ENCODE data around the gene ZBTB9.

The ZBTB9 gene

GRCh38 chr6:33433001-33433543 is 21.3 kb upstream of the ZBTB9 start:
- DNase-seq (ENCODE audit: low read depth in 2 of 2): no peak

- no peak for DNase-seq (ENCODE audit: low read depth in 2 of 2)
Measured at GRCh38 chr6:33433544-33434191, 20.7 kb upstream of the ZBTB9 start.

GRCh38 chr6:33434961-33435360 is 19.4 kb upstream of the ZBTB9 start:
- DNase-seq (ENCODE audit: low read depth in 2 of 2): no peak

- no peak for DNase-seq (ENCODE audit: low read depth in 2 of 2)
Measured at GRCh38 chr6:33437666-33438065, 16.7 kb upstream of the ZBTB9 start.

GRCh38 chr6:33438978-33439594 is 15.3 kb upstream of the ZBTB9 start:
- no peak for DNase-seq (ENCODE audit: low read depth in 2 of 2)

GRCh38 chr6:33439956-33440648 is 14.3 kb upstream of the ZBTB9 start:
- no peak for DNase-seq (ENCODE audit: low read depth in 2 of 2)

GRCh38 chr6:33440649-33441309 is 13.6 kb upstream of the ZBTB9 start:
- DNase-seq (ENCODE audit: low read depth in 2 of 2): no peak

- no peak for DNase-seq (ENCODE audit: low read depth in 2 of 2)
Measured at GRCh38 chr6:33441457-33441856, 12.9 kb upstream of the ZBTB9 start.

GRCh38 chr6:33442283-33442682 is 12.1 kb upstream of the ZBTB9 start:
- DNase-seq (ENCODE audit: low read depth in 2 of 2): no peak

GRCh38 chr6:33443025-33443424 is 11.4 kb upstream of the ZBTB9 start:
- DNase-seq (ENCODE audit: low read depth in 2 of 2): no peak

GRCh38 chr6:33443619-33444504 is 10.5 kb upstream of the ZBTB9 start:
- DNase-seq (ENCODE audit: low read depth in 2 of 2): no peak

GRCh38 chr6:33445119-33445603 is 9.2 kb upstream of the ZBTB9 start:
- no peak for DNase-seq (ENCODE audit: low read depth in 2 of 2)

- DNase-seq (ENCODE audit: low read depth in 2 of 2): no peak
Measured at GRCh38 chr6:33446356-33446755, 8.0 kb upstream of the ZBTB9 start.

- DNase-seq (ENCODE audit: low read depth in 2 of 2): no peak
Measured at GRCh38 chr6:33450434-33450833, 3.9 kb upstream of the ZBTB9 start.

GRCh38 chr6:33451606-33452005 is 2.8 kb upstream of the ZBTB9 start:
- DNase-seq (ENCODE audit: low read depth in 2 of 2): no peak

GRCh38 chr6:33452496-33452895 is 1.9 kb upstream of the ZBTB9 start:
- no peak for DNase-seq (ENCODE audit: low read depth in 2 of 2)

GRCh38 chr6:33453393-33454008 is 875 bp upstream of the ZBTB9 start:
- no peak for DNase-seq (ENCODE audit: low read depth in 2 of 2)

GRCh38 chr6:33455051-33455450 is 675 bp downstream of the ZBTB9 start:
- DNase-seq (ENCODE audit: low read depth in 2 of 2): no peak

- DNase-seq (ENCODE audit: low read depth in 2 of 2): no peak
Measured at GRCh38 chr6:33456156-33456555, 1.8 kb downstream of the ZBTB9 start.

- DNase-seq (ENCODE audit: low read depth in 2 of 2): no peak
Measured at GRCh38 chr6:33458676-33459075, 4.3 kb downstream of the ZBTB9 start.

GRCh38 chr6:33459226-33459625 is 4.8 kb downstream of the ZBTB9 start:
- DNase-seq (ENCODE audit: low read depth in 2 of 2): no peak

Data from stimulated activated CD8-positive, alpha-beta memory T cell treated with anti-CD3 and anti-CD28 coated beads, Interleukin-15, amount 100 ng/mL, for 4 hours (primary cell).